HG02852 (cell line): ENCODE measurements around the gene PRICKLE3.
A peak's percentile ranks its signal among the peaks of the same experiment; 100 is the strongest.
"Not testable (repeated sequence)": the region's sequence is repeated elsewhere in the genome, so short reads cannot be mapped to it uniquely, and the experiment has no call there.

Experiments
- ATAC-seq: cut with Tn5 transposase; IDR thresholded peaks from one replicate; pipeline ENCODE4 v1.9.1; 2021; ENCODE audit warnings: mild to moderate bottlenecking, moderate library complexity; ENCODE audit not compliant: unreplicated experiment

Gene PRICKLE3

DNA sequence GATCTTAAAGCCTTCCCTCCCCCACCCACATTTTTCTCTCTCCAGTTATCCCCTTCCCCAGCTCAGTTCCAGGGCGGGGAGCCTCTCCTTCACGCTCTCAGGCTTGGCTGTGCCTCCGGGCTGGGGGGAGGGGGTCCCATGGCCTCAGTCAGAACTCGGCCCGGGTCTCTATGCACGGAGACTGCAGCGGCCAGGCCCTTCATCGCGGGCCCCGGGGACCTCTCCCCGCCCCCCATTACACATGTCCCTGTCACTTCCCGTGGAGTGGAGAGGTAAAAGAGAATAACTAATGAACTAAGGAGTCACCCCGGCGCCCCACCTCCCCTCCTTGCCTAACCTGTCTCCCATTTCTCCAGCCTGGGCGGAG, 838 bp upstream of the PRICKLE3 start:
- ATAC-seq: no peak

DNA sequence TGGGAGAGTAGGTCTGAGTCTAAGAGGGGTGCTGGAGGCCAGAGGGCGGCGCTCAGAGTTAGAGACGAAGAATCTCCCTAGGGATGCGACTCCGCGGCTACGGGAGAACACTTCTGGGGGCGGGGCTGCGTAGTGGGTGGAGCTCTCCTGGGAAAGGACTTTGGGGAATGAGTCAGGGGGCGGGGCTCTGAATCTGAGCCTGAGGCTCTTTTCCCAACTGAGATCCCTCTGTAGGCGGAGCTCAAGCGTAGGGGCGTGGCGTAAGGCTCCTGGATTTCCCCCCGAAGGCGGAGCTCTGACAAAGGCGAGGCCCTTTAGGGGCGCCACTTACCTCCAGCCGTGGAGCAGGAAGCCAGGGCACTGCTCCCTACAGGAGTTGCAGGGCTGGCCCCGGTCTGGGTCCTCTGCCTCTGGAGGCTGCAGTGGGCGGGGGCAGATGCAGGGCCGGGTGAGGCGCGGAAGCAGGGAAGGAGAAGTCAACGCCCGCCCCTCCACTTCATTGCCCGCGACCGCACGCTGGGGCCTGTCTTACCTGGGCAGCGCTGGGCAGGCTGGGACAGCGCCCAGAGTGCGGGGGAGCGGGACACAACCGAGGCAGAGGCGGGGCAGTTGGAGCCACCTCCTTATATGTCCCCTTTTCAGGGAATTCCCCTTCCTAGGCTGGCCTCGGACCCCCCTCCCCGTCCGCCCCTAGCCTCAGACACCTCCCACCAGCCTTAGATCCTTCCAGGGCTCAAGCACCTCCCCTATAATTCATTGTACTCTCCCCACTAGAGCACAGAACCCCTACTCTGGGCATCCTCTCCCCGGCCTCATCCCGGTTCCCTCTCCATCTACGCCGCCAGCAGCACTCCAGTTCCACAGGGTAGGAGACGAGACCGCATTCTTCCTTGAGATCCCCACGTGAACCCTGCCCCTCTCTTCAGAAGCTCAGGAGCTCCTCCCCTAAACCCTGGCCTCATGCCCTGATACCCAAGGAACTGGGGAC, 1.6 kb downstream of the PRICKLE3 start:
- ATAC-seq: no peak

DNA sequence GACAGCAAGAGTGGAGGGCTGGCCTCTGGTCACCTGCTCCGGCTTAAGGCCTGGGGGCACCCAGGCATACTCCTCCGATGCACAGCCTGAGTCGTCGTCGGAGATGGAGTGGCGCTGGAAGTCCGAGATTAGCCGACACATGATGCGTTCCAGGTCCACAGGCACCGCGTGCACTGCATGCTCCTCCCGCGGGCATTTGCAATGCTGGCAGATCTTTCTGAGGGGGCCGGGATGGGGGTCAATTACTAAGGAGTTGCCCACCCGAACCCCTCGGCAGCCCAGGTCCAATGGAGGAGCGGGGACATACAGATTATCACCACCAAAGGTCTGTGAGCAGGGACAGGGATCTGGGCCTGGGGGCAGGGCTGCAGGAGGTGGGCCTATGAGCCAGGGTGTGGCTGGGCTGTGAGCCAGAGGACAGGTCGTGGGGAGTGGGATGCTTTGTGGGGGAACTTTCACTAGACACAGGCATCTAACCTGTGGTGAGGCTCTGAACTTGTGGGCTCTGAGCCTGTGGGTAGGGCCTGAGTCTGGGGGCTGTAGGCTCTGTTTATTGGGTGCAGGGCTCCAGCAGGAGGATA, 2.4 kb downstream of the PRICKLE3 start:
- no peak for ATAC-seq

DNA sequence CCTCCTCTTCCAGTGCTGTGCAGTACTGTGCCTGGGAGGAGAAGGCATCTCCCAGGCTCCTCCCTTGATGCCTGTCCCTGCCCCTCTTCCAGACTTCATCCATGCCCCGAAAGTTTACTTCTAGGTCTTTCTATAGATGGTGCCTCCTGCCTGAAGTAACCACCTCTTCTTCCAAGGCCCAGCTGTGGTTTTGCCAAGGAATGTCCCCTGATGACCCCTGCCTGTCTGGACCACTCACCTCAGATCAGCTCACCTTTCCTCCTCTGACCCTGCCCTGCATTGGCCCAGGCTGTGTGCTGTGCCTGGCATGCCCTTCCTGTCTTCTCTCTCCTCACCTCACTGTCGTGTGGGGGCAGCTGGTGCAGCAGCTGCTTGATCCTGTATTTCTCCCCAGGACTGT, 6.8 kb downstream of the PRICKLE3 start:
- no peak for ATAC-seq

DNA sequence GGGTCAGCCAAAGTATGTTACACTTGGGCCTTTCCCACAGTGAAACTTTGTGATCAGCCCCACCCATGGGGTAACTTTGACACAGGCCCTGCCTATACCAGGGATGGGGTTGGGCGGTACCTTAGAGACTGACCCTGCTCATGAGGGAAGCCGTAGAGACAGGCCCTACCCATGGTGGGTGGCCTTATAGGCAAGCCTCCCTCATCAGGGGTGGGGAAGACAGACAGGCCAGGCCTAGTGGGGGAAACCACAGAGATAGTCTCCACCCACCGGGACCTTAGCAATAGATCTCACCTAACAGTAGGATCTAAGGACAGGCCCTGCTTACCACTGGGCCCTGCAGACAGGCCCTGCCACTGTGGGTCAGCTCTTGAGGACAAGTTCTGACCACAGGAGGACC, 7.6 kb downstream of the PRICKLE3 start:
- ATAC-seq: no peak

DNA sequence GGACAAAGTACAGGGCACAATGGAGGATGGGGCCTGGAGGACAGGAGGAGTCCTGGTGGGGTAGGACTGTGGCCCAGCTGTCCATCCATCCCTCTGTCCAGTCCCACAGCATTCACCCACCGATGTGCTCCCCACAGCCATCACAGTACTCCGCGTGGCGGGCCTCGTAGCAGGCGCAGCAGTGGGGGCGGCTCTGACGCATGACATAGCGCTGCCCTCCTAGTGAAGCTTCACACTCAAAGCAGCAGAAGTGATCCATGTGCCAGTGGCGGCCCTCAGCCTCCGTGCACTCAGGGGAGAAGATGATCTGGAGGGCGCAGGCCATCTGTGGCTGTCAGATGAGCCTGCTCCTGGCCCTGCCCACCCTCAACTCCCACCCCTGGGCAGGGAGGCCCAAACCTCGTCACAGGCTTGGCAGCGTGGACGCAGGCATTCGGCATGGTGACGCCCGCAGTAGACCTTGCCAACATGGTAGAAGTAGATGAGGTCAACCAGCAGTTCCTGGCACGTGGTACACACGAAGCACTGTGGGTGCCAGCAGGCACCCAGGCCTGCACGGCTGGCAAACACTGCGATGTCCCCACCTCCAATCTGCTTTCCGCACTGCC, 8.2 kb downstream of the PRICKLE3 start:
- no peak for ATAC-seq

DNA sequence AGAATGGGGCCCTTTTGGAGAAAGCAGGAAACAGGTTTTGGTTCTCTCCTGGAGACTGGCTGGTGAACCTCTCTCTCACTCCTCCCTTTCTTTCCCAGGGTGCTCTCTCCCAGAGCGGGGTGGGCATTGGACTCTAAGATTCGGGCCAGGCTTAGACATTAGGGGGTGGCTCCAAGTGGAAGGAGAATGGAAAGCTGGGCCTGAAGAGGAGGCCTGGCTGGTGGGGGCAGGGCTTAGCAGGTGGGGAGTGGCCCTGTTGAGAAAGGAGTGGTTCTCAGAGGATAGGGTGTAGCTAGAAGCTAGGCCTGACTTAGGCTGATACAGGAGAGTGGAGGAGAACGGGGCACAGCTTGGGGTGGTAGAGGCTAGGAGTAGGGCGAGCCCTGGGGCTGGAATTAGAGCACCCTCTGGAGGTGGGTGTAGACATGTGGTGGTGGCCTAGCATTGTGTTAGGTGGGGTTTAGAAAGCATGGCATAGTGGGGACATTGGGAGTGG, 8.8 kb downstream of the PRICKLE3 start:
- ATAC-seq: no peak

DNA sequence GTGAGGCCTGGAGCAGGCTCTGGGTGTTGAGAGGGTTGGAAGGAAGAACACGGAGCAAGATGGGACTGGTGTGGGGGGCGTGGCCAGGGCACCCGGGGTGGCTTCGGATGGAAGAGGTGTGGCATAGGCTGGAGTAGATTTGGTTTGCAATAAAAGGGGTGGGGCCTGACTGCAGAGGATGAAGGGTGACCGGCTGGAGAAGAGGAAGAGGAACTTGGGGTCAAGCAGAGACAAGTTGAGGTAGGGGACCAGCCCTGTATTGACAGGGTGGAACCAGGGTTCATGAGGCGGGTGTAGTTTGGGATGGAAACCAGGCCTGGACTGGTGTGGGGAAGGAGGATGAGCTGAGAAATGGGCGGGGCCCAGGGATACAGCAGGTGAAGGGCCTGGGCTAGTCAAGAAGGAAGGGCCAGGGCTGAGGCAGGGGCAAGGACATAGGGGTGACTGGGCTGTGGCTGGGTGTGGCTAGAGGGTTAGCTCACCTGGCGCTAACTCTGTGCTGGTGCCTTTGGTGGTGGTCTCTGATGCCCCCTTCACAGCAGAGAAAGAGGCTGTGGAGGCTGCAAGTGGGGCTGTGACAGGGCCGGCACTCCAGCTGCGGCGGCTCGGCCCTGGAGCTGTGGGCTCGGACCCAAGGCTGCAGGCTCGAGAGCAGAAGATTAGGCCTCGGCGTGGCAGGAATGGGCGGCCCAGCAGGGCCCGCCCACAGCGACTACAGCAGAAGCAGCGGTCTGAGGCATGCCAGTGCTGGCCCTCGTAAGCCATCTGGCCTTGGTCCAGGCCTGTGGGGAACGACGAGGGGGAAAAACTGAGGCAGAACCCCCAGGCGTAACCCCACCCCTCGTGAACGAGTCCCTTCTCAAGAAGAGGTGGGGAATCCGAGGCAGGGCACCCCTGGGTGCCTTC, 9.5 kb downstream of the PRICKLE3 start:
- ATAC-seq: no peak

DNA sequence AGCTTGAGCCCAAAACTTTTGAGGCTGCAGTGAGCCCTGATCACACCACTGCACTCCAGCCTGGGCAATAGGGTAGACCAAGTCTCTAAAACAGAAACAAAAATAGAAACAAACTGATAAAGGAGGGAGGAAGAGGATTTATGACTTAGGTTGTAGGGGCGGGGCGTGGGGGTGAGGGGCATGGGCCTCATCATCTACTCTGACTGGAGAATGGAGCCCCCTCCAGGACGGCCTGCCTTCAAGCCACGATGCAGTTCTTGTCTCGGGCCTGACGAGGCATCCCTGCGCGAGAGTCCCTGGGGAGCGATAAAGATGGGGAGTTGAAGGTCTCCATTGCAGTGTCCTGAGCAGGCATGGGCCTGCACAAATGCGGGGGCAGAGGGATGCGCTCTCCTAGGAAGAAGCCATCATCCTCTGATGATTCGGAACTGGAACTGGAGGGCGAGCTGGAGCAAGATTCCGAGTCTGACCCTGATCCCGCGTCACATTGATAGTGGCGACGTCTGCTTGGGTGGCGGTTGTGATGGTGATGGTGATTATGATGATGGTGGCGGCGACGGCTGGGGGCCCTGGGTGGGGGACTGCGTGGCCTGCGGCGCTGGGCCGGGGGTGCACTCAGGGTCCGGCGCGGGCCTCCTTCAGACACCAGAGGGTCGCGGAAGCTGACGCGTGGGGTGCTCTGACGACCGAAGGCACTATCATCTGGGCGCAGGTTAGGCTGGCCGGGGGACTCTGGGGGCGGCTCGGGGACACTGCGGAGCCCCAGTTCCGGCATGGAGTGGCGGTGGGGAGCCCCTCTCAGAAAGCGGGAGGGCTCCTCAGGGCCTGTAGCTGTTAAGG, 10.5 kb downstream of the PRICKLE3 start:
- no peak for ATAC-seq

DNA sequence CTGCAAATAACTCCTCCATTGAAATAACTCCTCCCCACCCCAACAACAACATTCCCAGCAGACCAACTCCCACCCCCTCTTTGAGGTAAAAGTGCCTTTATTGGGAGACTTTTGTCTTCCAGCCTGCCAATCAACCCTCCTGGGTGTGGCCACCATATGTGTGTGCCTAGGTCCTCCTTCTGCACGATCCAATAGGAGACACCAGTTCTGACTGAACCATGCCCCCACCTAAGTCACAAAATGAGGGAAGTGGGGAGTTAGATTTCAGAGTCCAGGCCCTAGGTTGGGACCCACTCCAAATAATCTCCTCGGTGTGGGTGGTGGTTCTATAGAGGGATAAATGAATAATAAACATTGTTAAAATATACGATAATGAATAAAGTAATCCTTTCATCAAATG, 11.4 kb downstream of the PRICKLE3 start:
- ATAC-seq: no peak

DNA sequence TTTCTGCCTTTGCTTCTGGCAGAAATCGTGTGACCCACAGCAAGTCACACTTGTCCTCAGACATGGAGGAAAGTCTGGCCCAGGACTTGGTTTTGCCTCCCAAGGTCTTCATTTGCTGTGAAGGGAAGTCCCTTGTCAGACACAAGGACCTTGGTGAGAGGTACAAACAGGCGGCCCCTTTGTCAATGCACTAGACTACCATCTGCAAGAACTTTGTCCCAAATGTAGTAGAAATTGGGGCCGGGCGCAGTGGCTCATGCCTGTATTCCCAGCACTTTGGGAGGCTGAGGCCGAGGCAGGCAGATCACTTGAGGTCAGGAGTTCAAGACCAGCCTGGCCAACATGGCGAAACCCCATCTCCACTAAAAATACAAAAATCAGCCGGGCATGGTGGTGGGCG, 12.6 kb downstream of the PRICKLE3 start:
- ATAC-seq: not testable (repeated sequence)

DNA sequence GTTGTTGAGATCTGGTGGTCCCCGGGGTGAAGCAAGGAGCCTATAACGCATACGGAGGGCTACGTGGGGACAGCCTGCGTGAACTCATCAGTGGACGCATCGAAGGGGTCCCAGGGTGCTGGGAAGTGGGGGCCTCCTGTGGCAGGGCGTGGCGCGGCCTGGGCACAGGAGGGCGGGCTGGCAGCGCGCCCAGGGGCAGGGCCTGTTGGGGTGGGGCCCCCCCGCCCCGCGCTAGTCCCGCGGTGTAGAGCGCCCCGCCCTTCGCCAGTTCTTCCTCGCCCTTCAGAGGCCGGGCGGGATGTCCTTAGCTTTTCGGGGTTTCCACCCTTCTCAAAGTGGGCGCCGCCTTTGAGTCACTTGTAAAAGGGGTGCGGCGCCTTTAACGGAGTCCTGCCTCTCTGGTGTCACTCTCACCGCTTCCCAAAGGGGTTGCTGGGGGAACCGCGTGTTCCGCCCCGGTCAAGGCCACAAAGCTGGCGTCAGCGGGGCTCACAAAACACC, 13.8 kb downstream of the PRICKLE3 start:
- ATAC-seq: peak; percentile 69

DNA sequence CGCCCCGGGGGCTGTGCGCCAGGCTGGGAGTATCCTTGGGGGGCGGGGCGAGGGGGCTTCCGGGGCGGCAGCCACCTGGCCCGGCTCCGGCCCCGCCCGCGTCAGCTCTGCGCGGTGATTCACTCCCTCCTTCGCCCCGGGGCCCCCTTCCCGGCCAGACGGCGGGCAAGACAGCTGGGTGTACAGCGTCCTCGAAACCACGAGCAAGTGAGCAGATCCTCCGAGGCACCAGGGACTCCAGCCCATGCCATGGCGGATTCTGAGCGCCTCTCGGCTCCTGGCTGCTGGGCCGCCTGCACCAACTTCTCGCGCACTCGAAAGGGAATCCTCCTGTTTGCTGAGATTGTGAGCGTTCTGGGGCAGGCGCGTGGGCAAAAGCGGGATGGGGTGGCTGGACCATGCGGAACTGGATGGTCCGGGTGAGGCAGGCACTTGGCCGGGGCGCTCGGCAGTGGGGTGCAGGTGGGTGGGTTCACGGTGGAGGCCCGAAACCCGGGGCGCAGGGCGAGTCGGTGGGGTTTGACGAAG, 14.4 kb downstream of the PRICKLE3 start, which contains the start of gene PLP2:
PLP2 (plus strand) TSS at position 147 of the 528 bp plus-strand sequence; CDS start at position 250, 103 bp downstream.
- ATAC-seq: peak; percentile 30

DNA sequence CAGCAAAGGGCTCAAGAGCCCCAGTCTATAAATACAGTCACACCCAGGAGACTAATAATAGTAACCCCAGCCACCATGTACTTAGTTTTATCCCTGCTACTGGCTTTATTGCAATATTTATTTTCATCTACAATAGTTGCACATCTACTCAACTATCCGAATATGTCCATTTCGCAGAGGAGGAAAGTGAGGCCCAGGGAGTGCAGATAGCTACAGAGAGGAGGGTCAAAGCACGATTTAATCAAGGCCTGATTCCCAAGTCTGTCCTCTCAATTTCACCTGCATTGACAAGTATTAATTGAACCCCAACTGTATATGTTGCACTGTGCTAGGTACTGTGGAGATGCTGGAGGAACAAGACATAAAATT, 18.4 kb downstream of the PRICKLE3 start:
- no peak for ATAC-seq

DNA sequence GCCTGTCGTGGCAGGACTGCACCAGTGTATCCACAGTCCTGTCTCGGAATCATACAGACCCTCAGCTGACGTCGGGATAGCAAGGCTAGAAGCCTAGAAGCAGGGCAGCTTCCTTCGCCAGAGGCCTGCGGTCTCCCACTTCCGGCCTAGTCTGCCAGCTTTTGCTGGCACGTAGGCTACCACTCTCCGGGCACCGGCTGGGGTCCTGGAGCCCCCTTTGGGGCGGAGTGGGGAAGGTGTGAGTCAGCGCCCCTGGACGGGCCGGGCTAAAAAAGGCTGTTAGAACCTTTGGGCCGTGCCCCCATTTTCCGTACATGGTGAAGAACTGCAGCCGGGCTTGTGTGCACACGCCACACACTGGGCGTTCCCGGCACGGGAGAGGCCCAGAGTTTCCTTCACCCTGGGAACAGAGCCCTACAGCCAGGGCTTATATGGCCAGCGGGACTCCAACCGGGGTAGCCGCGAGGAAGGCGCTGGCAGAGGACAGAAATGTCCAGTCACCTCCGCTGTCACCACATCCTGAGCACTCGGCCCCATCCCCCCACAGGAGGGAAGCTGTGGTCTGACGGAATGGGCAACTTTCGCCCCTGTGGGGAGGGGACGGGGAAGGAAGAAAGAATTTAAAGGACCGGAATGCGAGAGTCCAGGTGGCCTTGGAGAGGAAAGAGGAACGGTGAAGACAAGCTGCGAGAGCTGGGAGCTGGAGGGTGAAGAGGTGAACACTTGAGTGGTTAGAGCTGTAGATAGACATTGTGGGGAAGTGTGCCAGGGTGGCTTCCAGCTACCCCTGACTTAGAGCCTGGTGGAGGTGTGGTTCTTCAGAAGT, 19.0 kb downstream of the PRICKLE3 start:
- ATAC-seq: no peak

DNA sequence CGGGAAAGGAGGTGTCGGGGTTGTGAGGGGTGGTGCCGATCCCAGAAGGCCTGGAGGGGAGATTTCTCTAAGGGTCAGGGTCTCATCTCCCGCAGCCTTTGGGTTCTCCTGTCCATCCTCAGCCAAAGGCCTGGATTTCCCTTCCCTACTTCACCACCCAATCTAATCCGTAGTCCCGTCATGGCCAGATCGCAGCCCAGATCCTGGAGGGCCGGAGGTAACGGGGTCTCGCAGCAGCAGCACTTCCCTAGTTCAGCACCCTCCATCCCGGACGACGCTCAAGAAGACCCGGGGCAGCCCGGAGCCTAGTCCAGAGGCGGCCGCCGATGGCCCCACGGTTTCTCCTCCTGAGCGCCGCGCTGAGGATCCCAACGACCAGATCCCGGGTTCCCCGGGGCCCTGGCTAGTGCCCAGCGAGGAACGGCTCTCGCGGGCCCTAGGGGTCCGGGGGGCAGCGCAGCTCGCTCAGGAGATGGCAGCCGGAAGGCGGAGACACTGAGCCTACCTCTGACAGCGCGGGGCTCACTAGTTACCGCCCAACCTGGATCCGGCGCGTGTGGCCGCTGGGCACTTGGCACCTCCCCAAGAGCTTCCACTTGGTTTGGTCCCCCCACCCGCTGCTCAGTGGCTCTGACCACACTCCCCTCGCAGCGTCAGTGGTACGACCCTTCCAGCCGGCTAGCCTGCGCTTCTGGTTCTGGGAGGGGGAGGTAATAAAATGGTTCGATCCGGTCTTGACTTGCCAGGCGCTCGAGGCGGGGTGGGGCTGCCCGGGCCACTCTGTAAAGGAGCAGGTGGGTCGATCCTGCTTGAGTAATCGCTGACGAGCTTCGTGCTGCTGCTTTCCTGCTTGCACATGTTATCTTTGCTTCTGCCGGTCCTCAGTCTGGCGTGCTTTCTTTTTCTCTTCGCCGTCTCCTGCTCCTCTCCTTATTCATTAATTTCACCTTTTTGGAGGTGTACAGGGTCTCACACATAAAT, 20.0 kb downstream of the PRICKLE3 start:
- ATAC-seq: peak; percentile 35
